ENCODE data around the gene WDFY4. TPM values are rescaled to one million over a fixed set of nuclear protein-coding genes. Genes with fewer than 3 reads are reported as not detected.

The WDFY4 gene
- total and polyA plus RNA-seq, 2 of the 4 experiments (the other 2 are of a cell fraction) = not detected

DNA sequence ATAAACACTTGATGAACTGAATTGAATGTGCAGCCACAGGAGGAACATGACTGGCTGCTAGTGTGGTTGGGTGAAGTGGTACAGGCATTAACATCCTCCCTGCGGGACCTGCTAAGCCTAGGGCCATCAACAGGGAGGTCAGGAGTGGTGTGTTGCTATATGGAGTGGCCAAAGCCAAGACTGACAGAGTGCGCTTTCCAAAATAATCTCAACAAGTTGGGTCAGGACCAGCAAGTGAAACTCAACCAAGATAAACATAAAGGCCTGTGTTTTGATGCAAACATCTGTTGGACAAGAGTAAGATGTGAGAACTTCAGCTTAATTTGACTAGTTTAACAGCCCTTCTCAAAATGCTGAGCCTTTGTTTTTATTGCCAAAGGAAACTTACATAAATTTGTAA, 97.7 kb downstream of the WDFY4 start:
- Histone ChIP-seq H3K4me1 (ENCODE audit: control insufficient read depth, insufficient read depth, low read length) (no peaks in the 10 kb centered on the region), H3K36me3 (ENCODE audit: control insufficient read depth, insufficient read depth, low read length) (no peaks in the 10 kb centered on the region)

More for the DNA sequence above, 97.7 kb downstream of the WDFY4 start:
- Histone ChIP-seq H3K4me3 (ENCODE audit: insufficient read depth, low read depth, low read length) (no peak overlapping the region), H4K8ac (ENCODE audit: low read depth in 2 of 2, low read length in 2 of 2) (no peak overlapping the region), H2AK5ac (ENCODE audit: low read depth, low read length) (no peak overlapping the region), H3K27me3 (ENCODE audit: control insufficient read depth, insufficient read depth, low read length) (no peaks in the 10 kb centered on the region), H4K20me1 (ENCODE audit: insufficient read depth, low read length) (no peaks in the 10 kb centered on the region), H2AK9ac (replicated peaks; ENCODE audit: low read depth, low read length, poor library complexity) (no peak overlapping the region), H3K9ac (ENCODE audit: low read depth, low read length) (no peak overlapping the region), H2BK15ac (ENCODE audit: low read depth, low read length) (no peak overlapping the region), H3K56ac (ENCODE audit: extremely low read depth, insufficient read depth, low read length) (no peak overlapping the region), H2BK5ac (ENCODE audit: low read depth, low read length, poor library complexity, severe bottlenecking) (no peak overlapping the region), H3K9me1 (ENCODE audit: insufficient read depth, low read length) (no peaks in the 10 kb centered on the region), H3K4me2 (ENCODE audit: low read depth, low read length) (no peak overlapping the region), H4K5ac (ENCODE audit: low read depth, low read length) (no peak overlapping the region), H2BK120ac (ENCODE audit: low read depth, low read length) (no peak overlapping the region), H2AFZ (replicated peaks; ENCODE audit: low read length, poor library complexity) (no peak overlapping the region), H3K27ac (ENCODE audit: insufficient read depth, low read length) (no peak overlapping the region), H4K91ac (ENCODE audit: insufficient read depth, low read depth, low read length) (no peak overlapping the region), H3K4ac (ENCODE audit: low read depth, low read length) (no peak overlapping the region), H3K79me1 (ENCODE audit: low read depth in 1 of 2, low read length in 2 of 2) (no peaks in the 10 kb centered on the region), H3K14ac (replicated peaks; ENCODE audit: low read depth, low read length) (no peak overlapping the region), H3K9me3 (ENCODE audit: control insufficient read depth, insufficient read depth, low read length) (no peaks in the 10 kb centered on the region), H2BK20ac (ENCODE audit: low read depth, low read length) (no peak overlapping the region), H3K23ac (ENCODE audit: low read depth, low read length) (no peak overlapping the region), H3K18ac (ENCODE audit: low read depth, low read length) (no peak overlapping the region)
- ATAC-seq (ENCODE audit: low read depth) (no peak), DNase-seq (no peak)
- no peak for TF ChIP-seq CEBPB (IDR thresholded peaks at IDR 0.05; ENCODE audit: low read depth, low read length)
- no peak for TF ChIP-seq USF2 (IDR thresholded peaks at IDR 0.05; ENCODE audit: low read depth, low read length)
- TF ChIP-seq POLR2A (IDR thresholded peaks at IDR 0.05; ENCODE audit: low read depth, low read length) = no peak
- TF ChIP-seq RCOR1 (IDR thresholded peaks at IDR 0.05; ENCODE audit: insufficient replicate concordance, low read length) = no peak
- TF ChIP-seq MAFK (IDR thresholded peaks at IDR 0.05; ENCODE audit: low read depth, low read length) = no peak
- POLR2A ChIA-PET (ENCODE audit: unreplicated experiment) = no interaction called here
- intact Hi-C loops (cut with micrococcal nuclease) = no loop called here
- in situ Hi-C loops (cut with MboI; ENCODE audit: low sequenced_read_pairs) = no loop called here
- CTCF ChIA-PET = no interaction called here
- dilution Hi-C loops (cut with HindIII; ENCODE audit: low sequenced_read_pairs, unreplicated experiment) = no loop called here
- no CpG with 5 or more reads among the region's 2 CpGs for WGBS, 2 experiments (ENCODE audit: extremely low coverage in 2 of 2, insufficient read length in 1 of 2)
- no TSS peak for BruUV-seq (replicated peaks)

Data from IMR-90 (cell line).